ENCODE measurements around the gene ARPC1B. TPM values are rescaled to one million over a fixed set of nuclear protein-coding genes. Genes with fewer than 3 reads are reported as not detected.

Gene ARPC1B
- total RNA-seq, 1 donor from 2014 or later: 124 TPM

DNA sequence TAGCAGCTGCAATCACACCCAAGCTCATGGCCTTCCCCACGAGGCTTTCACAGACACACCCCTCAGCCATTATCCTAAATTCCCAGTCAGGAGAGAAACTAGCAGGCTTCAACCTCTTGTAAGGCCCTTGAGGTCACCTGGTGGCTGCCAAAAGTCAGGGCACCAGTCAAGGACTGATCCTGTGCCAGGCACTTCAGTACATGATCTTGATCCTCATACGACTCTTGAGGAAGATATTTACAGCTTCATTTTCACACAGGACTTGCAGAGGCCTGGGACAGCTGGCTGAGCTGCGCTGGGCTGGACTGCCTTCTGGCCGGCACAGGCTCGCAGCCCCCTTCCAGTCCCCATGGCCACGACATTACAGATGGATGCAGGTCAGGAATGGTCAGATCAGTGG lies 25.1 kb downstream of the ARPC1B start:
- no peak for DNase-seq (ENCODE audit: low spot score)
- Mint-ChIP-seq H3K4me3 (ENCODE audit: unreplicated experiment) (no peak overlapping the region), H3K36me3 (ENCODE audit: low read depth, unreplicated experiment) (peaks cover 42% of the 10 kb centered on the region), H3K4me1 (ENCODE audit: unreplicated experiment) (no peaks in the 10 kb centered on the region), H3K27me3 (ENCODE audit: unreplicated experiment) (peaks cover 21% of the 10 kb centered on the region), H3K9me3 (ENCODE audit: unreplicated experiment) (no peaks in the 10 kb centered on the region), H3K27ac (ENCODE audit: unreplicated experiment) (peak overlapping the region; percentile 16)
- TF ChIP-seq, protein P1, sequence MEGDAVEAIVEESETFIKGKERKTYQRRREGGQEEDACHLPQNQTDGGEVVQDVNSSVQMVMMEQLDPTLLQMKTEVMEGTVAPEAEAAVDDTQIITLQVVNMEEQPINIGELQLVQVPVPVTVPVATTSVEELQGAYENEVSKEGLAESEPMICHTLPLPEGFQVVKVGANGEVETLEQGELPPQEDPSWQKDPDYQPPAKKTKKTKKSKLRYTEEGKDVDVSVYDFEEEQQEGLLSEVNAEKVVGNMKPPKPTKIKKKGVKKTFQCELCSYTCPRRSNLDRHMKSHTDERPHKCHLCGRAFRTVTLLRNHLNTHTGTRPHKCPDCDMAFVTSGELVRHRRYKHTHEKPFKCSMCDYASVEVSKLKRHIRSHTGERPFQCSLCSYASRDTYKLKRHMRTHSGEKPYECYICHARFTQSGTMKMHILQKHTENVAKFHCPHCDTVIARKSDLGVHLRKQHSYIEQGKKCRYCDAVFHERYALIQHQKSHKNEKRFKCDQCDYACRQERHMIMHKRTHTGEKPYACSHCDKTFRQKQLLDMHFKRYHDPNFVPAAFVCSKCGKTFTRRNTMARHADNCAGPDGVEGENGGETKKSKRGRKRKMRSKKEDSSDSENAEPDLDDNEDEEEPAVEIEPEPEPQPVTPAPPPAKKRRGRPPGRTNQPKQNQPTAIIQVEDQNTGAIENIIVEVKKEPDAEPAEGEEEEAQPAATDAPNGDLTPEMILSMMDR (IDR thresholded peaks at IDR 0.05; ENCODE audit: unreplicated experiment): no peak

DNA sequence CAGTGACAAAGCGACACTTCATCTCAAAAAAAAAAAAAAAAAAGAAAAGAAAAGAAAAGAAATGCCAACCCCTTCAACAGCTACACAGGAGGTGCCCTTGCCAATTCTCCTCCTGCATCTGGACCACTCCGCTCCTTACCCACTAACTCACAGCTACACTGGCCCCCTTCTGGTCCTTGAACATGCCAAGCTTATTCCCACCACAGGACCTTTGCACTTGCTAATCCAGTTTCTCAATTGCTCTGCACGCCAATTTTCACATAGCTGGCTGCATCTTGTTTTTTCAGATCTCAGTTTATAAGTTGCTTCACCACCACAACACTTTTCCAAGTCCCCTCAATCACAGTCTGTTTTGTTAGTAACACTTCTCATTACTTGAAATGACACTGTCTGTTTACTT lies 28.3 kb downstream of the ARPC1B start:
- Mint-ChIP-seq H3K4me3 (ENCODE audit: unreplicated experiment) (peak overlapping the region; percentile 75), H3K36me3 (ENCODE audit: low read depth, unreplicated experiment) (peaks cover 43% of the 10 kb centered on the region), H3K4me1 (ENCODE audit: unreplicated experiment) (peaks cover 14% of the 10 kb centered on the region), H3K9me3 (ENCODE audit: unreplicated experiment) (no peaks in the 10 kb centered on the region), H3K27ac (ENCODE audit: unreplicated experiment) (no peak overlapping the region), H3K27me3 (ENCODE audit: unreplicated experiment) (peaks cover 34% of the 10 kb centered on the region)
- no peak for DNase-seq (ENCODE audit: low spot score)
- TF ChIP-seq, protein P1 (IDR thresholded peaks at IDR 0.05; ENCODE audit: unreplicated experiment): no peak

DNA sequence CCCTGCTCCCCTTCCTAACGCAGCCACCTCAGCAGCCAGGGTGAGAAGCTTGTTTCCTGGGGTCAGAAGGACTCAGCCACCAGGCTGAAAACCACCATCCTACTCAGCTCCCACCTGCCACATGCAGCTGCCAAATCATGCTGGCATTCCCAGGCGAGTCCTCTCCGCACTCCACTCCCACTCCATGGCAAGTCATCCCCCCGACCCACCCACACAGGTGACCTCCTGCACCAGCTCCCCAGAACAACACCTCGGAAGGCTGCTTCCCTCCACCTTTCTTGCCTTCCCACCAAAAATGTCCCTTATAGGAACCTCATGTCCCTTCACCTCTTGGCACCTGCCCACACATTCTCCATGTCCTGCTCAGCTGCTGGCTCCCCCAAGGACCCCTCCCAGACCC lies 29.2 kb downstream of the ARPC1B start:
- H3K27ac Mint-ChIP-seq (ENCODE audit: unreplicated experiment): peak overlapping the region; percentile 64
- H3K9me3 Mint-ChIP-seq (ENCODE audit: unreplicated experiment): no peaks in the 10 kb centered on the region
- H3K27me3 Mint-ChIP-seq (ENCODE audit: unreplicated experiment): peaks cover 34% of the 10 kb centered on the region
- peaks cover 40% of the 10 kb centered on the region for H3K36me3 Mint-ChIP-seq (ENCODE audit: low read depth, unreplicated experiment)
- H3K4me1 Mint-ChIP-seq (ENCODE audit: unreplicated experiment): peaks cover 18% of the 10 kb centered on the region
- peak overlapping the region; percentile 60 for H3K4me3 Mint-ChIP-seq (ENCODE audit: unreplicated experiment)
- TF ChIP-seq, protein P1 (IDR thresholded peaks at IDR 0.05; ENCODE audit: unreplicated experiment): no peak
- no peak for DNase-seq (ENCODE audit: low spot score)

DNA sequence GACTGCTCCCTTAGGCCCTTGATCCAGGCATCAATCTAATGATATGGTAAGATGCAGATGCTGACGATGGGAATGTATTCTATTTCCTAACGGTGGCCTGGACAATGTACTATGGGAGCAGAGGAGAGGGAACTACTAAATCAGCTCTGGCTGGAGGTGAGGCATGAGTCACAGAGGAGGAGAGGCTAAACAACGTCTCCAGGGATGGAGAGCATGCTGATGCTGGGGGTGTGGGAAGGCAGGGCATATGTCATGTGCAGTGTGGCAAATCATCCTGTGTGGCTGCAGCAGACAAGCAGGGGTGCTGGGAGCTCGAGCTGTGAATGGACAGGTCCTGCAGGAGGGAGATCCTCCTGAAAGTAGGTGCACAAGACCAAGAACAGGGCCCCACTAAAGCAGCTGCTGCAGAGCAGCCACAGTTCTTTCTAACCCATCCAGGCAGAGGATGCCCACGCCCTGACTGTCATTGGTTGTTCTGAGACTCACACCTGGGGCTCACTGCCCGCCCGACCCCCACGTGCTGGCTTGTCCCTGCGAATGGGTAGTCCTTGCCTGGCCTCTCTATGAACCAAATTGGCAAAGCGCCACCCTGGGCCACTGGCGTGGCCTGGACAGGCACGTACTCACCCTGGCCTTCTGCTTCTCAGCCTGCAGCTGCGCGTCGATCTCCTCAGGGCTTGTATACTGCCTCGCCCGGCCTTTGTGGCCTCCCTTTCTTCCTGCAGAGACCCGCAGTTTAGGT lies 29.9 kb downstream of the ARPC1B start:
- H3K27me3 Mint-ChIP-seq (ENCODE audit: unreplicated experiment): peaks cover 39% of the 10 kb centered on the region
- H3K9me3 Mint-ChIP-seq (ENCODE audit: unreplicated experiment): no peaks in the 10 kb centered on the region
- peaks cover 45% of the 10 kb centered on the region for H3K36me3 Mint-ChIP-seq (ENCODE audit: low read depth, unreplicated experiment)
- H3K27ac Mint-ChIP-seq (ENCODE audit: unreplicated experiment): peak overlapping the region; percentile 64
- H3K4me1 Mint-ChIP-seq (ENCODE audit: unreplicated experiment): peaks cover 25% of the 10 kb centered on the region
- H3K4me3 Mint-ChIP-seq (ENCODE audit: unreplicated experiment): peak overlapping the region; percentile 60
- TF ChIP-seq, protein P1 (IDR thresholded peaks at IDR 0.05; ENCODE audit: unreplicated experiment): no peak
- no peak for DNase-seq (ENCODE audit: low spot score)

DNA sequence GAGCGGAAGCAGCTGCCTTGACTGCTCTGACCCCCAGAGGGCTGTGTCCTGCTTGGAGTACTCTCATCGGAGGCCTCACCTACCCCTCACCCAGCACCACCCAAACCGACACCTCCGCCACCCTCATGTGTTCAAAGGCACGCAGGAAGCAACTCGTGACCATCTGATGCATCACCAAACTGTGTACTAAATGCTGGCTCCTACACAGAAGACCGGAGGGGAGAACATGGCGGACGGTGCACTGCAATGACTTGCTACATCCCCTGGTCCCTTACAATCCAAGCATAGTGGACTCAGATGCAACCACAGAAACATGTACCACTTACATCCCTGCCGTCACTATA lies 30.4 kb downstream of the ARPC1B start:
- Mint-ChIP-seq H3K27ac (ENCODE audit: unreplicated experiment) (no peak overlapping the region), H3K9me3 (ENCODE audit: unreplicated experiment) (no peaks in the 10 kb centered on the region), H3K4me3 (ENCODE audit: unreplicated experiment) (no peak overlapping the region), H3K36me3 (ENCODE audit: low read depth, unreplicated experiment) (peaks cover 46% of the 10 kb centered on the region), H3K4me1 (ENCODE audit: unreplicated experiment) (peaks cover 29% of the 10 kb centered on the region), H3K27me3 (ENCODE audit: unreplicated experiment) (peaks cover 36% of the 10 kb centered on the region)
- TF ChIP-seq, protein P1 (IDR thresholded peaks at IDR 0.05; ENCODE audit: unreplicated experiment): no peak
- DNase-seq (ENCODE audit: low spot score): no peak
